ELR (cell line): ENCODE results near the gene MAJIN.
"Not testable (repeated sequence)": the region's sequence is repeated elsewhere in the genome, so short reads cannot be mapped to it uniquely, and the experiment has no call there.

ENCODE experiments used
- DNase-seq: peaks from one replicate; pipeline ENCODE4 v3.0.0-alpha.2; 2015; ENCODE audit warnings: low read depth

The MAJIN gene

DNA sequence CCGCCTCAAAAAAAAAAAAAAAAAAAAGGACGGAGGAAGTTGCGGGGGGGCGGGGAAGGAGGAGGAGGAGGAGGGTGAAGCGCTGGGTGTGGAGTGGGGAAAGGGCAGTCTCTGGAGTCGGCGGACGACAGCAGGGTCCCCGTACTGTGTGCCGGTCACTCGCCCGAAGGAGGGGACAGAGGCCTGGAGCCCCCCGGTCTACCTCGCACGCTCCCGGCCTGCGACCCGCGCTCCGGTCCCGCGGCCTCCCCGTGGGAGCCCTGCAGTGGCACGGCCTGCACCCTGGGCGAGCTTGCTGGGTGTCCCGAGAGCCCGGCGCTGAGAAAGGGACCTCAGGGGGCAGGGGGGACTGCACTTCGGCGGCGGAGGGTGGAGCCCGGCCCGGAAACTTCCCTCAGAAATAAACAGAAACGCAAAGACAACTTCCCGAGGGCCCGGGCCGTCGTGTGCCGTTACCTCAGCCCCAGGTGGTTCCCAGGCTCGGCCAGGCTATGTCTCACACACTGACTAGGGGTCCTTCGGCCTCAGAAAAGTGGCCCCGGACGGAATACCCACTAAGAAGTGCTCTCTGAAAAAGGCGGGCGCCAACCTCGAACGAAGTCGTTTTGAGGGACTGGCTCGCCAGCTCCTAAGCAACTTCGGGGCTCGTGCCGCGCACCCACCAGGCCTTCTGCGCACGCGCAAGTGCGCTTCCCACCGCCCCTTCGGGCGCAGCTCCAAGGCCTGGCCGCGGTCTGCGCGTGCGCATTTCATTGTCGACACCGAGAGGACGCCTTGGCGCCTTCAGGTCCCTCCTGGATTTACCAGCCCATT is at the start of gene MAJIN:
MAJIN (minus strand) TSS at position 688 of the 813 bp plus-strand sequence. CDS start 12,703 bp downstream, outside the sequence.
- DNase-seq = no peak

- DNase-seq = no peak
These were observed 49.6 kb upstream of the MAJIN start for GRCh38 chr11:65021509-65021908.

GRCh38 chr11:65021003-65021402 is 49.1 kb upstream of the MAJIN start:
- DNase-seq = no peak

- no peak for DNase-seq
These were observed 47.9 kb upstream of the MAJIN start for GRCh38 chr11:65019824-65020223.

DNA sequence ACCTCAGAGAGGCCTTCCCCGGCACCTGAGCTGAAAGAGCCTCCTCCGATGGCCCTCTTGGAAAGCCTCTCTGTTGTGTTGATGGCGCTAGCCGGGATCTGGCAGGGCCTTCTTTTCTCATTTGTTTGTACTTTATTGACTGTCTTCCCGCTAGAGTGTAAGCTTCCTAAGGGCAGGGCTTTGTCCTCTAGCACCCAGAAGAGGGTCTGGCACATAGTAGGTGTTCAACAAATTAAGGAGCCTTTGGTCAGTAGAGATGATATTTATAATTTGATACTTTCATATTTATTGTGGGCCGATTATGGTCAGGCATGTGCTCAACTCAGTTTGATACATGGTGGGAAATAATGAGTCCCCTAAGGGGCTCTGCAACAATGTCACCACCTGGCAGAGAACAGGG is 46.0 kb upstream of the MAJIN start:
- no peak for DNase-seq

- DNase-seq = no peak
These were observed 44.8 kb upstream of the MAJIN start for GRCh38 chr11:65016705-65017104.

DNA sequence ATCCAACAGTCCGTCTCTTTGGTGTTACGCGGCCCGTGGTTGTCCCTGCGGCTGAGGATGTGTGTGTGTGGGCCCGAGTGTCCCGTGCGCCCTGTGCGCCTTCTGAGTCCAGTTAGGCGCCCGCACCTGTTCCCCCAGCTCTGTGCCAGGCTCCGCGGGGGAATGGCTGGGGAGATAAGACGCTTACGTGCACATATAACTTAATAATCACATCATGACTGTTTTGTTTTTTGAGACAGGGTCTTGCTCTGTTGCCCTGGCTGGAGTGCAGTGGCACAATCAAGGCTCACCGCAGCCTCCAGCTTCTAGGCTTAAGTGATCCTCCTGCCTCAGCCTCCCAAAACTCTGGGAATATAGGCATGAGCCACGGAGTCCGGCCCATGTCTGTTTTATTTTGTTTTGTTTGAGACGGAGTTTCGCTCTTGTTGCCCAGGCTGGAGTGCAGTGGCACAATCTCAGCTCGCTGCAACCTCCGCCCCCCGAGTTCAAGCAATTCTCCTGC is 42.9 kb upstream of the MAJIN start:
- no peak for DNase-seq

DNA sequence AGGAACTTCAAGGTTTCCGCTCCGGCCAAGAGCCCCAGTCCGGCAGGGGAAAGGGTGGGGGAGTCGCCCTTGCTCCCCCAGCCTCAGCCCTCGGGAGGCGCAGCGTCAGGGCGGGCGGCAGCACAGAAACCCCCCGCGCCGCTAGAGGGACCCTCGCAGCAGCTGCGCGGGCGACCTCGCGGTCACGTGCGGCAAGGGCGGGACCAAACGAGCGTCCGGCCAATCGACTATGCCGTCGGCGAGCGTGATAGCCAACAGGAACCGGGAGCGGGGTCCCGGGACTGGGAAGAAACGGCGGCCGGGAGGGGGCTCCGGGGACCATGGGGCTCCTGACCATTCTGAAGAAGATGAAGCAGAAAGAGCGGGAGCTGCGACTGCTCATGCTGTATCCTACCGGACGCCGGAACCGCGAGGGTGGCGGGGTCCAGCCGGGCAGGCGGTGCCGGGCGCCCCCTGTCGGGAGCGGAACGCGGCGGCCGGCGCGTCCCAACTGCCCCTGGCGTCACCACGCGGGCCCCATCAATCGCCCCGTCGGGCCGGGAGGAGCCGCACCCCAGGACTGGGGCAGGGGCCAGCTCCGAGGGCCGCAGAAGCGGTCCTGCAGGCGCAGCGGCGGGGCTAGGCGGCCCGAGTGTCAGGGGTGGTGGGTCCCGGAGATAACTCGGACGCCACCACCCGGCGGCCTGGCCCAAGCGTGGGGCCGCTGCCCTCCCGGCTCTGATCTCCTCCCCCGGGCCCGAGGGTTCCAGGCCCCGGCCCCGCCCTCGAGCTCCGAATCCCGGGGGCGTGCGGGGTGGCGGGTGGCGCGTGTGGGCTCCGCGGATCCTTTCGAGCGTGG is 42.2 kb upstream of the MAJIN start, which contains the start of gene ARL2:
ARL2 (plus strand) TSS at position 273 of the 838 bp plus-strand sequence; CDS start at position 321, 48 bp downstream.
- peak; percentile 93 for DNase-seq

- peak; percentile 91 for DNase-seq
These were observed 41.4 kb upstream of the MAJIN start for GRCh38 chr11:65013130-65013887.

- DNase-seq = no peak
These were observed 37.0 kb upstream of the MAJIN start for GRCh38 chr11:65008873-65009272.

- no peak for DNase-seq
These were observed 36.1 kb upstream of the MAJIN start for GRCh38 chr11:65008016-65008415.

DNA sequence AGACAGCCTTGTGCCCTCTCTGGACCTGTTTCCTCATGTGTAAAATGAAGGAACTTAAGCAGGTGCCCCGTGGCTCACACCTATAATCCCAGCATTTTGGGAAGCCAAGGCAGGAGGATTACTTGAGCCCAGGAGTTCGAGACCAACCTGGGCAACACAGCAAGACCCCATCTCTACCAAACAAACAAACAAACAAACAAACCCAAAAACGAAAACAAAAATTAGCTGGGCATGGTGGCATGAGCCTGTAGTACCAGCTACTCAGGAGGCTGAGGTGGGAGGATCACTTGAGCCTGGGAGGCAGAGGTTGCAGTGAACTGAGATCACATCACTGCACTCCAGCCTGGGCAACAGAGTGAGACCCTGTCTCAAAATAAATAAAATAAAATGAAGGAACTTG is 32.1 kb upstream of the MAJIN start:
- DNase-seq = not testable (repeated sequence)

GRCh38 chr11:65003282-65003681 is 31.4 kb upstream of the MAJIN start:
- peak; percentile 36 for DNase-seq

- no peak for DNase-seq
These were observed 30.8 kb upstream of the MAJIN start for GRCh38 chr11:65002706-65003105.

- DNase-seq = no peak
These were observed 27.6 kb upstream of the MAJIN start for GRCh38 chr11:64999478-64999877.

GRCh38 chr11:64998690-64999431 is 27.0 kb upstream of the MAJIN start:
- no peak for DNase-seq

DNA sequence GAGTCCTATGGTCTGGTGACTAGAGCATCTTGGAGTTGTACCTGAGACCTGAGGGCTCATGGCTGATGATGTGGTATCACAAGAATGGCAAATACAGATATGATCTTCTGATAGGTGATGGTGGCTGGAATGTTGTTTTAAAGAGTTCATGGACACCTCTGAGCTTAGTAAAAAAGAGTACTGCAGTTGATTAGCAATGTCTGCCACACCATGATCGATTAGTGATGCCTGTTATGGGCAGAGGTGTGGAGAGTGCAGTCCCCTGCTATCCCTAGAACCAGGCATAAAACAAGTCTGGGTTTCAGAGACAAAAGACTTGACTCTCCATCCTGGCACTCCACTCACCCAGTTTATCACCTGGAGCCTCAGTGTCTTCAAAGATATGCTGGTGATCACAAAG is 26.2 kb upstream of the MAJIN start:
- DNase-seq = no peak

GRCh38 chr11:64996710-64997380 is 24.9 kb upstream of the MAJIN start, which contains the start of gene BATF2:
BATF2 (minus strand) TSS chr11:64996971; CDS start chr11:64996914, 57 bp downstream.
- peak; percentile 87 for DNase-seq

DNA sequence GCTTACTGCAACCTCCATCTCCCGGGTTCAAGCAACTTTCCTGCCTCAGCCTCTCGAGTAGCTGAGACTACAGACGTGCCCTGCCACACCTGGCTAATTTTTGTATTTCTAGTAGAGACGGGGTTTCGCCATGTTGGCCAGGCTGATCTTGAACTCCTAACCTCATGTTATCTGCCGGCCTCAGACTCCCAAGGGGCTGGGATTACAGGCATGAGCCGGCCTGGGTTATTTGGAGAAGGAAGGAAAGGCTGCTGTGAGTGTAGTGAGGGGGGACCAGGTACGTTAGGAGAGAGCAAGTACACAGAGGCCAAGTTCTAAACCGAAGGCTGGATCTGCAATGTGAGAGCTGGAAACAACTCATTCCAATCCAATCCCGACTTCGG is 24.4 kb upstream of the MAJIN start:
- no peak for DNase-seq

DNA sequence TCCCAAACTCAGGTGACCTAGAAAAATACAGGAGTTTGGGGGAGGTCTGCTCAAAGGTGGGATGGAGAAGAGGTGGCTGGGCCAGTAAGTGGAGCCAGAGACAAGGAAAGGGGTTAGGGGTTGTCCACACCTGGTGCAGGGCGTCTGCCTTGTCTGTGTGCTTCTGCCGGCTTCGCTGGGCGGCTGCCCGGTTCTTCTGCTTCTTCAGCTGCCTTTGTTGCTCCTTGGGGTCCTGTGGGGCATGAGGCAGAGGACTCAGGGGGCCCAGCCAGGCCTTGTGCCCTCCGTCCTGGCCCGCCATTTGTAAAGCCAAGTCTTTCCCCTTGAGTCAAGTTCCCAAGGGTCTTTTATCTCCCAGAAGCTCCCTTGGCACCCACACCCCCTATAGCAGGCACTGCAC is 22.4 kb upstream of the MAJIN start:
- DNase-seq = no peak
